OCI-LY1 (cell line): ENCODE measurements around the gene SYT9.

Experiments
- H2AFZ ChIP-seq: fragments of 200-600 bp; sonication (generic), shearing (Covaris generic); 2 replicates; pipeline ENCODE4 v1.6.0; 2014; ENCODE audit warnings: antibody characterized with exemption, mild to moderate bottlenecking, low read length
- H3F3A ChIP-seq: fragments of 200-600 bp; sonication (generic), shearing (Covaris generic); 2 replicates; pipeline ENCODE4 v1.6.0; 2014; ENCODE audit warnings: mild to moderate bottlenecking, antibody characterized with exemption, low read length, moderate library complexity; ENCODE audit not compliant: insufficient read depth
- H3K27ac ChIP-seq: fragments of 200-600 bp; sonication (generic); 2 replicates; pipeline ENCODE4 v1.5.1; 2014; ENCODE audit warnings: low read length, mixed run types, mild to moderate bottlenecking, low read depth; ENCODE audit not compliant: poor library complexity, severe bottlenecking
- H3K27me3 ChIP-seq: fragments of 200-600 bp; sonication (generic); 2 replicates; pipeline ENCODE4 v1.6.0; 2014; ENCODE audit warnings: antibody characterized with exemption, mild to moderate bottlenecking, low read length, moderate library complexity; ENCODE audit not compliant: insufficient read depth
- H3K36me3 ChIP-seq: fragments of 200-600 bp; sonication (generic); 2 replicates; pipeline ENCODE4 v1.6.1; 2014; ENCODE audit warnings: mild to moderate bottlenecking, antibody characterized with exemption, low read length, moderate library complexity, mixed read lengths; ENCODE audit not compliant: insufficient read depth
- H3K4me1 ChIP-seq: fragments of 200-600 bp; sonication (generic); 2 replicates; pipeline ENCODE4 v1.5.1; 2014; ENCODE audit warnings: mild to moderate bottlenecking, low read length, moderate library complexity; ENCODE audit not compliant: insufficient read depth, severe bottlenecking
- H3K4me2 ChIP-seq: fragments of 200-600 bp; sonication (generic), shearing (Covaris generic); 2 replicates; pipeline ENCODE4 v1.6.1; 2014; ENCODE audit warnings: low read length
- H3K4me3 ChIP-seq: fragments of 200-600 bp; sonication (generic); 2 replicates; pipeline ENCODE4 v1.5.1; 2014; ENCODE audit warnings: low read length, low read depth, mild to moderate bottlenecking, mixed read lengths; ENCODE audit not compliant: poor library complexity, severe bottlenecking
- H3K79me2 ChIP-seq: fragments of 200-600 bp; shearing (Covaris generic); 2 replicates; pipeline ENCODE4 v1.6.1; 2016; ENCODE audit warnings: mixed run types, low read length, mixed read lengths; ENCODE audit not compliant: insufficient read depth
- H3K9ac ChIP-seq: fragments of 200-600 bp; sonication (generic), shearing (Covaris generic); 2 replicates; pipeline ENCODE4 v1.6.1; 2014; ENCODE audit warnings: mild to moderate bottlenecking, low read length, mixed read lengths
- H3K9me2 ChIP-seq: fragments of 200-600 bp; sonication (generic), shearing (Covaris generic); 2 replicates; pipeline ENCODE4 v1.6.1; 2014; ENCODE audit warnings: low read depth, mild to moderate bottlenecking, low read length, mixed read lengths
- H3K9me3 ChIP-seq: fragments of 200-600 bp; shearing (Covaris generic); 2 replicates; pipeline ENCODE4 v1.6.1; 2014; ENCODE audit warnings: low read length, mixed read lengths
- H4K20me1 ChIP-seq: fragments of 200-600 bp; sonication (generic), shearing (Covaris generic); 2 replicates; pipeline ENCODE4 v1.6.0; 2016; ENCODE audit warnings: mild to moderate bottlenecking, low read length; ENCODE audit not compliant: insufficient read depth
- CTCF ChIP-seq: fragments of 200-600 bp; sonication (generic), shearing (Covaris generic); IDR thresholded peaks from 2 replicates; pipeline ENCODE4 v1.5.1; 2017; ENCODE audit warnings: mild to moderate bottlenecking, antibody characterized with exemption, low read length, moderate library complexity, mixed read lengths
- EZH2 ChIP-seq: fragments of 200-600 bp; sonication (generic), shearing (Covaris generic); IDR thresholded peaks from 2 replicates; pipeline ENCODE4 v1.8.0; 2017; ENCODE audit warnings: borderline replicate concordance, mixed run types, mild to moderate bottlenecking, antibody characterized with exemption, low read length, moderate library complexity, mixed read lengths

Gene SYT9

GRCh38 chr11:7253800-7254199, 2.1 kb downstream of the SYT9 start:
- no peaks in the 10 kb centered on the region; the same call in 1 of the 2 replicates for H3K27me3 ChIP-seq
- H3K27ac ChIP-seq, result no peak overlapping the region
- H3K9ac ChIP-seq, result no peak overlapping the region
- no peaks in the 10 kb centered on the region for H3K4me1 ChIP-seq
- no peak for TF ChIP-seq CTCF
- no peak for TF ChIP-seq EZH2
- no peaks in the 10 kb centered on the region for H4K20me1 ChIP-seq
- no peaks in the 10 kb centered on the region for H3K79me2 ChIP-seq
- H2AFZ ChIP-seq, result no peak overlapping the region
- H3K36me3 ChIP-seq, result no peaks in the 10 kb centered on the region
- H3K9me2 ChIP-seq, result no peaks in the 10 kb centered on the region
- H3K4me2 ChIP-seq, result no peak overlapping the region
- no peak overlapping the region for H3K4me3 ChIP-seq
- no peaks in the 10 kb centered on the region for H3F3A ChIP-seq
- H3K9me3 ChIP-seq, result no peaks in the 10 kb centered on the region

- Histone ChIP-seq H3K4me2 (no peak overlapping the region), H3K9ac (no peak overlapping the region), H3K27me3 (no peaks in the 10 kb centered on the region; the same call in 1 of the 2 replicates), H4K20me1 (no peaks in the 10 kb centered on the region), H3K27ac (no peak overlapping the region), H3K9me3 (no peaks in the 10 kb centered on the region), H3K9me2 (no peaks in the 10 kb centered on the region), H3K36me3 (no peaks in the 10 kb centered on the region), H3F3A (no peaks in the 10 kb centered on the region), H2AFZ (no peak overlapping the region), H3K4me1 (no peaks in the 10 kb centered on the region), H3K4me3 (no peak overlapping the region), H3K79me2 (no peaks in the 10 kb centered on the region)
- TF ChIP-seq EZH2, result no peak
- no peak for TF ChIP-seq CTCF
These were observed 3.1 kb downstream of the SYT9 start for GRCh38 chr11:7254731-7255291.

GRCh38 chr11:7256943-7257342, 5.2 kb downstream of the SYT9 start:
- Histone ChIP-seq H3F3A (no peaks in the 10 kb centered on the region), H3K4me3 (no peak overlapping the region), H3K4me1 (no peaks in the 10 kb centered on the region), H3K9me3 (no peaks in the 10 kb centered on the region), H3K79me2 (no peaks in the 10 kb centered on the region), H3K9ac (no peak overlapping the region), H2AFZ (no peak overlapping the region), H3K36me3 (no peaks in the 10 kb centered on the region), H4K20me1 (no peaks in the 10 kb centered on the region), H3K27ac (no peak overlapping the region), H3K27me3 (no peaks in the 10 kb centered on the region), H3K4me2 (no peak overlapping the region), H3K9me2 (no peaks in the 10 kb centered on the region)
- TF ChIP-seq EZH2, result no peak
- TF ChIP-seq CTCF, result no peak
